ENCODE data around the gene EPHB2. TPM values are rescaled to one million over a fixed set of nuclear protein-coding genes. Genes with fewer than 3 reads are reported as not detected.

EPHB2 gene
- total and polyA plus RNA-seq, 2 donors (not counting 1 experiment from before 2014, with no cell fraction given), result 0.07 to 0.39 TPM

GRCh38 chr1:22860414-22860800 lies 149.8 kb downstream of the EPHB2 start:
- DNase-seq, result no peak
- H3K27ac ChIP-seq (ENCODE audit: low read length in 2 of 2), result no peak overlapping the region
- Mint-ChIP-seq H3K4me1 (peaks cover 5% of the 10 kb centered on the region), H3K27me3 (peaks cover 5% of the 10 kb centered on the region), H3K9me3 (ENCODE audit: insufficient read depth) (no peaks in the 10 kb centered on the region), H3K27ac (no peak overlapping the region), H3K4me3 (no peak overlapping the region)
- no peak overlapping the region for H3K4me3 ChIP-seq (ENCODE audit: control extremely low read depth in 1 of 5, extremely low read depth in 1 of 5, insufficient read depth in 1 of 5, low read depth in 2 of 5, low read length in 4 of 5)
- no peak overlapping the region for H2AFZ ChIP-seq (ENCODE audit: insufficient read depth, low read depth, low read length, poor library complexity, severe bottlenecking)
- ATAC-seq (ENCODE audit: low read depth), result no peak
- H3K9me3 ChIP-seq (ENCODE audit: control extremely low read depth in 1 of 3, control insufficient read depth in 2 of 3, insufficient read depth in 1 of 3, low read length in 2 of 3), result no peaks in the 10 kb centered on the region
- H4K20me1 ChIP-seq (ENCODE audit: control insufficient read depth, insufficient read depth, low read length, poor library complexity, severe bottlenecking), result no peaks in the 10 kb centered on the region
- WGBS (ENCODE audit: insufficient coverage), result 94% methylated on average over 9 of the region's 9 CpGs
- H3K4me2 ChIP-seq (replicated peaks; ENCODE audit: low read depth, low read length, poor library complexity, severe bottlenecking), result no peak overlapping the region
- H3K27me3 ChIP-seq (replicated peaks in 1 of 4; ENCODE audit: control extremely low read depth in 1 of 4, control insufficient read depth in 3 of 4, insufficient read depth in 4 of 4, low read length in 3 of 4), result no peaks in the 10 kb centered on the region
- peaks cover 0 to under 1% of the 10 kb centered on the region in 2 donors for H3K4me1 ChIP-seq (ENCODE audit: control insufficient read depth in 2 of 2, insufficient read depth in 2 of 2, low read length in 2 of 2)
- no peaks in the 10 kb centered on the region for H3K36me3 ChIP-seq (replicated peaks in 1 of 2; ENCODE audit: control extremely low read depth in 1 of 2, control insufficient read depth in 1 of 2, extremely low read depth in 1 of 2, insufficient read depth in 2 of 2, low read length in 1 of 2)
- POLR2A ChIA-PET, result no interaction called here
- CTCF ChIA-PET, result no interaction called here
- intact Hi-C loops (cut with micrococcal nuclease), result no loop called here
- no peak for TF ChIP-seq EZH2 (IDR thresholded peaks at IDR 0.05; ENCODE audit: borderline replicate concordance, insufficient read depth, low read depth, low read length, poor library complexity, severe bottlenecking)
- no peak for TF ChIP-seq CTCF (IDR thresholded peaks at IDR 0.05)
- H3K79me2 ChIP-seq (ENCODE audit: control insufficient read depth, insufficient read depth, low read length), result no peaks in the 10 kb centered on the region
- no peak overlapping the region for H3K9ac ChIP-seq (ENCODE audit: low read length)

DNA sequence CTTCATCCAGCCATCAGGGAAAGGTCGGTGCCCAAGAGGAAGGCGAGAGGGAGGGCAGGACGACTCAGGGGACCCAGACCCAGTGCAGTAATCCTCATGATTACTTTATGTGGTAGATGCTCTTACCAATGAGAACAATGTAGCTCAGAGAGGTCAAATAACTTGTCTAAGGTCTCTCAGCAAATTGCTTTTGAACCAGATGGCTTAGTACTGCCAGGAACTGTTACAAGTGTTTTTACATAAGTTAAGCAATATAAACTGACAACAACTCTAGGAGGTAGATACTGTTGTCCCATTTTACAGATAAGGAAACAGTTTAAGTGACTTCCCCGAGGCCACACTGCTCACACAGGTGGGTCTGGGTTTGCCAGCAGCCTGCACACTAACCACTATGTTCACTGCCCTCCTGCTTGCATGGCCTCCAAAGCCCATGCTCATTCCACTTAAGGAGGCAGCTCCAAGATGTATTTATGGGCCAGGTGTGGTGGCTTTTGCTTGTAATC lies 150.3 kb downstream of the EPHB2 start:
- Histone ChIP-seq H3K9ac (ENCODE audit: low read length) (no peak overlapping the region), H3K4me3 (ENCODE audit: control extremely low read depth in 1 of 5, extremely low read depth in 1 of 5, insufficient read depth in 1 of 5, low read depth in 2 of 5, low read length in 4 of 5) (no peak overlapping the region), H3K4me2 (replicated peaks; ENCODE audit: low read depth, low read length, poor library complexity, severe bottlenecking) (no peak overlapping the region), H3K9me3 (ENCODE audit: control extremely low read depth in 1 of 3, control insufficient read depth in 2 of 3, insufficient read depth in 1 of 3, low read length in 2 of 3) (no peaks in the 10 kb centered on the region), H3K4me1 (ENCODE audit: control insufficient read depth in 2 of 2, insufficient read depth in 2 of 2, low read length in 2 of 2) (no peaks in the 10 kb centered on the region), H3K79me2 (ENCODE audit: control insufficient read depth, insufficient read depth, low read length) (no peaks in the 10 kb centered on the region), H4K20me1 (ENCODE audit: control insufficient read depth, insufficient read depth, low read length, poor library complexity, severe bottlenecking) (no peaks in the 10 kb centered on the region), H2AFZ (ENCODE audit: insufficient read depth, low read depth, low read length, poor library complexity, severe bottlenecking) (no peak overlapping the region), H3K36me3 (replicated peaks in 1 of 2; ENCODE audit: control extremely low read depth in 1 of 2, control insufficient read depth in 1 of 2, extremely low read depth in 1 of 2, insufficient read depth in 2 of 2, low read length in 1 of 2) (no peaks in the 10 kb centered on the region), H3K27ac (ENCODE audit: low read length in 2 of 2) (no peak overlapping the region), H3K27me3 (replicated peaks in 1 of 4; ENCODE audit: control extremely low read depth in 1 of 4, control insufficient read depth in 3 of 4, insufficient read depth in 4 of 4, low read length in 3 of 4) (no peaks in the 10 kb centered on the region)
- Mint-ChIP-seq H3K9me3 (ENCODE audit: insufficient read depth) (no peaks in the 10 kb centered on the region), H3K27me3 (peaks cover 10% of the 10 kb centered on the region), H3K4me1 (peaks cover 10% of the 10 kb centered on the region), H3K27ac (no peak overlapping the region), H3K4me3 (no peak overlapping the region)
- 89% methylated on average over 4 of the region's 4 CpGs for WGBS (ENCODE audit: insufficient coverage)
- ATAC-seq (ENCODE audit: low read depth), result no peak
- no peak for DNase-seq
- TF ChIP-seq CTCF (IDR thresholded peaks at IDR 0.05), result no peak
- no peak for TF ChIP-seq EZH2 (IDR thresholded peaks at IDR 0.05; ENCODE audit: borderline replicate concordance, insufficient read depth, low read depth, low read length, poor library complexity, severe bottlenecking)
- POLR2A ChIA-PET, result no interaction called here
- CTCF ChIA-PET, result no interaction called here
- intact Hi-C loops (cut with micrococcal nuclease), result no loop called here

Measured in B cell (primary cell).